Ishikawa (cell line): ENCODE measurements around the gene CTDP1.

Experiments used
- CEBPB ChIP-seq: IDR thresholded peaks from 2 replicates; pipeline ENCODE4 v1.6.1; 2012
- CREB1 ChIP-seq: IDR thresholded peaks from 2 replicates; pipeline ENCODE4 v1.6.1; 2012; ENCODE audit warnings: low read depth
- EP300 ChIP-seq: IDR thresholded peaks from 2 replicates; pipeline ENCODE4 v1.6.1; 2012; ENCODE audit warnings: borderline replicate concordance
- REST ChIP-seq: IDR thresholded peaks from 2 replicates; pipeline ENCODE4 v1.6.1; 2012; ENCODE audit warnings: low read depth, mild to moderate bottlenecking
- TAF1 ChIP-seq: IDR thresholded peaks from 2 replicates; pipeline ENCODE4 v1.6.1; 2012; ENCODE audit warnings: low read depth, mild to moderate bottlenecking
- TCF12 ChIP-seq: IDR thresholded peaks from 2 replicates; pipeline ENCODE4 v1.6.1; 2012; ENCODE audit warnings: low read depth
- YY1 ChIP-seq: IDR thresholded peaks from 2 replicates; pipeline ENCODE4 v1.6.1; 2012; ENCODE audit warnings: low read depth

- TF ChIP-seq CREB1 (no peak), EP300 (no peak), REST (no peak), TAF1 (no peak), YY1 (no peak), CEBPB (no peak), TCF12 (no peak)
Measured at GRCh38 chr18:79724299-79725080, 44.9 kb downstream of the CTDP1 start.
